GM19455 (cell line): Measurements from ENCODE around the gene STX2.
"Not testable (repeated sequence)": the region's sequence is repeated elsewhere in the genome, so short reads cannot be mapped to it uniquely, and the experiment has no call there.

ENCODE experiments used
- ATAC-seq: cut with Tn5 transposase; IDR thresholded peaks from one replicate; pipeline ENCODE4 v1.9.1; 2021; ENCODE audit not compliant: unreplicated experiment

Gene STX2

GRCh38 chr12:130870442-130871285 lies 31.6 kb upstream of the STX2 start:
- ATAC-seq = peak; percentile 70

GRCh38 chr12:130868412-130868811 lies 29.4 kb upstream of the STX2 start:
- ATAC-seq = no peak

GRCh38 chr12:130863298-130863697 lies 24.2 kb upstream of the STX2 start:
- ATAC-seq = no peak

GRCh38 chr12:130862771-130863170 lies 23.7 kb upstream of the STX2 start:
- not testable (repeated sequence) for ATAC-seq

- ATAC-seq = no peak
These were observed 23.1 kb upstream of the STX2 start for GRCh38 chr12:130862161-130862560.

- ATAC-seq = no peak
These were observed 21.3 kb upstream of the STX2 start for GRCh38 chr12:130860311-130860710.

GRCh38 chr12:130859161-130859560 lies 20.1 kb upstream of the STX2 start:
- ATAC-seq = no peak

- ATAC-seq = no peak
These were observed 19.0 kb upstream of the STX2 start for GRCh38 chr12:130858084-130858483.

- no peak for ATAC-seq
These were observed 17.0 kb upstream of the STX2 start for GRCh38 chr12:130856088-130856487.

- ATAC-seq = no peak
These were observed 11.5 kb upstream of the STX2 start for GRCh38 chr12:130850418-130851021.

GRCh38 chr12:130849561-130850417 lies 10.7 kb upstream of the STX2 start:
- ATAC-seq = no peak

GRCh38 chr12:130848785-130849305 lies 9.8 kb upstream of the STX2 start:
- not testable (repeated sequence) for ATAC-seq

GRCh38 chr12:130848105-130848504 lies 9.1 kb upstream of the STX2 start:
- ATAC-seq = not testable (repeated sequence)

- no peak for ATAC-seq
These were observed 8.1 kb upstream of the STX2 start for GRCh38 chr12:130847112-130847511.

GRCh38 chr12:130846369-130846768 lies 7.3 kb upstream of the STX2 start:
- no peak for ATAC-seq

GRCh38 chr12:130839770-130840404 lies 837 bp upstream of the STX2 start:
- ATAC-seq = no peak

GRCh38 chr12:130838284-130838950 lies 633 bp downstream of the STX2 start:
- peak; percentile 36 for ATAC-seq

GRCh38 chr12:130835436-130835835 lies 3.6 kb downstream of the STX2 start:
- ATAC-seq = no peak

GRCh38 chr12:130835011-130835410 lies 4.0 kb downstream of the STX2 start:
- no peak for ATAC-seq

- no peak for ATAC-seq
These were observed 6.4 kb downstream of the STX2 start for GRCh38 chr12:130832561-130833209.
